T-helper 9 cell (primary cell): ENCODE results near the gene KRTAP16-1.

Experiments
- DNase-seq: peaks from one replicate; pipeline ENCODE4 v3.0.0-alpha.2; 2020

The KRTAP16-1 gene

DNA sequence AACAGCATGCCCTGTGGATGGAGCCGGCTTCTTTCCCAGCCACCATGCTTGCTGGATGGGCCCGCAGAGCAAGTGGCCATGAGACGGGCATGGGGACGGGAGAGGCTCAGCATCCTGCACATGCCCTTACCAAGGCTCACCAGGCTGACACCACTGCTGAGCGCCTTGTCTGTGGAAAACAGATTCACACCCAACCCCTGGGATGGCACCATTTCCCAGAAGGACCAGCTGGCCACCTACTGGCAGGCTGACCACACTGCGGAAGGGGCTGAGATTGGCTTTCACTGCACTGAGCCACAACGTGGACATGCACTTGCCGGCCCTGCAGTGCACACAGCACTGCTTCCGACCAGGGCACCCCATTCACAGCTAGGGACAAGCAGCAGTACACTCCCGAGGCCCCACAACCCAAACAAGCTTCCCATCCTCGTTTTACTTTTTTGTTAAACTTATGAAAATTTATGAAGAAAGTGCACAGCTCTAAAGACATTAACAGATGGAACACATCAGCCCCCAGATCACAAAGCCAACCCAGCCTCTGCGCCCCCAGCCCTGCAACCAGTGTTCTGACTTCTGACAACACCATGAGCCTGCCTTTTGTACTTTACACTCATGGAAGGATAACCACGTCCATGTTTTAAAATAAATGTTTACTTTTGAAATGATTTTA lies 20.3 kb upstream of the KRTAP16-1 start:
- DNase-seq: no peak

DNA sequence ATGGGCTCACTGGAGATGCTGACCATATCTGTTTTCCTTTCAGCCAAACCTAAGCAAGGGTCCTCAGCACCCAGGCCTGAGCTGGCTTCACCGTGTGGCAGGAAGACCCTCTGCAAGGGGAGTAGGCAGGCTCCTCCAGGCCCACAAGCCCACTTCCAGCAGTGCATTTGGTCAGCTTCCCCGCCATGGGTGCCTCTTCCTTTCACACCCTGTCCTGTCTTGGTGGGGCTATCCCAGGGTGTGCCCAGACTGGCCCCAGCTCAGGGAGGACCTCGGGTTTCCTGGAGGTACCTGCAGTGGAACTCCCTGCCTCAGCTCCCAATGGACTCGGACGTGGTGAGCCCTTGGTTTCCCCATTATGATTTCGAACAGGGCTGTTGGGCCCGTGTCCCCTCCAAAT lies 19.1 kb upstream of the KRTAP16-1 start:
- no peak for DNase-seq

DNA sequence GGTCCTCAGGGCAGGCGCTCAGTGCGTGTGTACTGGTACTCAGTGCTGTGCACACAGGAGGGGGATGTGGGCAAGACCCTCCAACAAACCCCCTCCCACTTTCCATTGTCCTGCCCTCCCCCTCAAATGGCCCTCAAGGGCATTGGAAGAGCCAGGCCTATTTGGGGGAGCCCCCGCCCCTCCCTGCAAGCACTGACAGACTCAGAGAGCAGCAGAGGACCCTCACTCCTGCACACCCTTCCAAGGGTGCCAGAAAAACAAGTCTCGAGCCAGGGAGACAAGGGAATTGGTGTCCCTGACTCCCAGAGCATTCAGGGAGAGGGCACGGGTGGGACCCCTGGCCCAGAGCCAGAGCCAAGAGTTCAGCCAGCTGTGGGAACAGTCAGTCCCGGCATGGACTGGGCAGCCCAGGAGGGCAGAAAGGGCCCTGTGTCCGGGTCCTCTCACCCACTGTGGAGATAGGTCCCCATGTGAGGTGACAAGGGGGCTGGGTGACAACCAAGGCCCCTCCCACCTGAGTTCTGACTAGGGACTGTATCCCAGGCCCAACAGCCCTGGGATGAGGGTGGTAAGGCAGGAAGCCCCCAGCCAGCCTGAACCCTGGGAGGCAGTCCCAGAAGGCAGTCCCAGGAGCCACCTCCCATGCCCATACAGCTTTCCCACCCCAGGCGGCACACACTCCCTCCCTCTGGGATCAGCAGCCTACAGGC lies 18.5 kb upstream of the KRTAP16-1 start:
- no peak for DNase-seq

DNA sequence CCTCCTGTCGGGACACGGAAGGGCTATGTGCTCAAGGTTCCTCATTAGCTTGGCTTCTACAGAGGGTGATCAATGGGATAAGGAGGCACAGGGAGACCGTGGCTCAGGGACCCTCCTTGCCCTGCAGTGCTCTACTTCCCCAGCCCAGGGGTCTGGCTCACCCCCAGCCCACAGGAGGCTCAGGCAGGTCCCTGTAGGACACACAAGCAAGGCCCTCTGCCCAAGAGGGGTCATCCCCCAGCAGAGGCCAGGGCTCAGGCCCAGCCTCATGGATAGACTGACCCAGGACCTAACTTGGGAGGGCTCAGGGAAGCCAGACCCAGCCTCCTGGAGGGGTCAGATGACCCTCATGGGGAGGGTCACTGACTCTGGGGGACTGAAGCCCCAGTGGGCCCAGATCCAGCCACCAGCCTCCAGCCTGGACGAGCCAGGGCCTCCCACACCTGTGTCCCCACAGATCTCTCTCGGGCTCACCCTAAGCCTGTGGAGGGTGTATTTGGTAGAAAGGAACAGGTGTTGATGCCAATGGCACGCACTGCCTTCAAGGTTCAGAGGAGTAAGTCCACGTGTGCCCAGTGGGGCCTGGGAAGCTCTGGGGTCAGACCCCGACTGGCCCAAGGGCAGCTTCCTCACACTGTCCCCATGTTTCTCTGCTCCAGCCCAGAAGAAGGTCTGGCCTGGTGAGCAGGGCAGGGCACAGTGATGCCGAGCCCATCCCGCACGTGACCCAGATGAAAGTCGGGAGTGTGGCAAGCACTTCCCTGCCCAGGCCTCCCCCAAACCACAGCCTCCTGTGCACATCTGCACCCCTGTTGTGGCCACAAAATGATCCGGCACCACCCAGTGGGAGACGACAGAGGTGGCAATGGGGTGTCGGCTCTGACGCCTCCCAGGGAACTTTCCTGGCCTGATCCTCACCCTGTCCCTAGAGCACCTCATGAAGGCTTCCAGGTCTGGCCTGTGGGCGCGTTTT lies 17.4 kb upstream of the KRTAP16-1 start:
- DNase-seq: peak; percentile 42

DNA sequence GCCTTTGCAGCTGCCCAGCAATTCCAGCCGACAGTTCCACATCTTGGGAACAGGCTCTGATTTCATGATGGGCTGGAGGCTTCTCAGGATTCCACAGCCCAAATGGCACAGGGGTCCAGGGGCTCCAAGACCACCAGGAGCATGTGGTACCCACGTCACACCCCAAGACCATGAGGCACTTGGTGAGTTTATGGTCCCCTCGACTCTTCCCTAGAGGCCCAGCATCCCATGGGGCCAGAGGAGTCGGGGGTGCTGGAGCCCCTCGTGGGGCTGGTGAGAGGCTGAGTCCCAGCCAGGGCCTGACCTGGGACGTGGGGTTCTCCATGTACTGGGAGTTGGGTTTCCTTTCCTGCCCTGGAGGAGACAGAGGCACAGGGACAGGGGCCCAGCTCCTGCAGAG lies 16.5 kb upstream of the KRTAP16-1 start:
- DNase-seq: no peak

DNA sequence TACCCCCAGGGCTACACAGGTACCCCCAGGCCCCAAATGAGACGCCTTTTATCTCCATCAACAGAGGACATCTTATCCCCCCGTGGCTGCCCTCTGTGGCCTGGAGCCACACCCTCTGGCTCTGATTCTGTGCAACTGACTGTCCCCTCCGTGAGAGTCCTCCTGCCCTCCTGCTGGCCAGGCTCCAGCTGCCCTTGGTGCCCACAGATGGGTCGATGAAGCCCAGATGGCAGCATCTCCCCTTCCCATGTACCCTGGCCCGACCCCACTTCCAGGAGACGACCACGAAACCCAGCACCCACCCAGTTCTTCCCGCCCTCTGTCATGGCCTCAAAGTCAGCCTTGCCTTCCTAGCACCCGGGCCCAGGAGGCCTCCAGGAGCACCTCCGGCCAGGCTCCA lies 16.0 kb upstream of the KRTAP16-1 start:
- no peak for DNase-seq

DNA sequence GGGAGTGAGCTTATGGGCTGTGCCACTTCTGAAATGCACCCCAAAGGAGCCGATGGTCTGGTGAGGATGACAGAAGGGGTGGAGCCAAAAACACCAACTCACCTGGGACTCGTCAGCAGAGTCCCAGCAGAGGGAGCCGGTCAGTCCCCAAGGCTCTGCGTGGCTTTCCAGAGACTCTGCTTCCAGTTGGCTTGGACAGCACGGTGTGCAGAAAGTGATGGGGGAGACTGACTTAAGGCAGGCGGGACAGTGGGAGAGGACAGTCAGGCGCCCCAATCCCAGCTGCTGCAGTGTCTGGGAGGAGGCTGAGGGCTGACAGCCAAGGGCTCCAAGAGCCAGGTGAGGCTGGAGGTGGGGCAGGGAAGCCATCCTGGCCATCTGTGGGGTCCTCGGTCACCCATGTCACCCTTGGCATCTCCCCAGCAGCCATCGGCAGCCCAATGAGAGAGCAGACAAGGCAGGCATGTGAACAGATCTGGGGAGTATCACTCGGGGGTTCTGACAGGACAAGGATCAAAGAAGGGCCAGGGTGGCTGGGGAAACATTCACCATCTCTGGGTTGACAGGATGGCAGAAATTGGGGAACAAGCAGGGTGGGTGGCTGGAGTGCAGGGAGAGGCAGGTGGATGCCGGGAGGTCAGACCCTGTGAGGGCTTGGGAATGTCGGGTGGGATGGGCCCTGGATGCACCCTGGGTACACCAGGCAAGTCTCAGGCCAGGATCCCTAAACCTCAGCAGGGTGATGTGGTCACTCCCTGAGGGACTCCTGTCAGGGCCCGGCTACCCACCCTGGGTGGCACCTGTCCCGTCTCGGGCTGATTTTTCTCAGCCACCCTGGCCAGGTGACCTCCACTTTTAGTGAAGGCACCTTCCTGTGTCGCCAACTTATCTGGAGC lies 15.3 kb upstream of the KRTAP16-1 start:
- no peak for DNase-seq

DNA sequence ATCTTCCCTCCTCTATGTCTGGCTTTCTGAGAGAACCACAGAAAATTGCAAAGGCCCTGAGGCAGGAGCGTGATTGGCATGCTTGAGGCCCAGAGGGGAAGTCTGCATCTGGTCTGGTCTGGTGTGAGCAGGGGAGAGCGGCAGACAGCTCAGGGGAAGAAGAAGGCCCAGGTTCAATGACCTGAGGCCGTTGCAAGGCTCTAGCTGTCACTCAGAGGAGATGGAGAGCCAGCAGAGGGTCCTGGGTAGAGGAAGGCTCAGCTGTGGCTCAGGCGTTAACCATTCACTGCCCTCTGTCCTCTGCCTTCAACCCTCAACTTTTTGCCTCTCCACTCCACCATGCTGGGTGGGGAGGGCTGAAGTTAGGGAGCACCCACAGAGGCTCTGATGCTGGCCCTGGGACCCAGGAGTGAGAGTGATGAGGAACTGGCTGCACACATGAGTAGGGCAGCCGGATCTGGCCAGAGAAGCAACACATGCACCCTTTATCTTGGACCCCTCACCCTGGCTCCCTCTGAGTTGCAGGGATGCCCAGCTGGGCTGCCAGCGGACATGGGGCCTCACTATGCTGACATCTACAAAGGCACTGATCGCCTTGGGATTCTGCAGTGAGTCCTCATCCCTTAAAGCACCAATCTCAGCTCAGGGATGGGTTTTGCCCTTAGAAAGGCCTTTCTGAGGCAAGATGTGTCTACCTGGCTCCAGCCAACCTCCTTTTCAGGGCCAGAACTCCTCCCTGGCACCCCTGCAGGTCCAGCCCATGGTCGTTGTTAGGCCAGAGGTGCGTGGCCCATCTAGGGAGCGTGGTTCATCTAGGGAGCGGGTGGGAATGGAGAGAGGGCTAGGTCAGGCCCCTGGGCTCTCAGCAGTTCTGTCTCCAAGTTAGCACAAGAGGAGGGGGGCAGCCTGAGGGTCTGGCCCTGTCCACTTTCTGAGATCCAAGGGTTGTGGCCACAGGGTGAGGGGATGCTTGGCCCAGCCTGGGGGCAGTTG lies 14.1 kb upstream of the KRTAP16-1 start:
- no peak for DNase-seq

DNA sequence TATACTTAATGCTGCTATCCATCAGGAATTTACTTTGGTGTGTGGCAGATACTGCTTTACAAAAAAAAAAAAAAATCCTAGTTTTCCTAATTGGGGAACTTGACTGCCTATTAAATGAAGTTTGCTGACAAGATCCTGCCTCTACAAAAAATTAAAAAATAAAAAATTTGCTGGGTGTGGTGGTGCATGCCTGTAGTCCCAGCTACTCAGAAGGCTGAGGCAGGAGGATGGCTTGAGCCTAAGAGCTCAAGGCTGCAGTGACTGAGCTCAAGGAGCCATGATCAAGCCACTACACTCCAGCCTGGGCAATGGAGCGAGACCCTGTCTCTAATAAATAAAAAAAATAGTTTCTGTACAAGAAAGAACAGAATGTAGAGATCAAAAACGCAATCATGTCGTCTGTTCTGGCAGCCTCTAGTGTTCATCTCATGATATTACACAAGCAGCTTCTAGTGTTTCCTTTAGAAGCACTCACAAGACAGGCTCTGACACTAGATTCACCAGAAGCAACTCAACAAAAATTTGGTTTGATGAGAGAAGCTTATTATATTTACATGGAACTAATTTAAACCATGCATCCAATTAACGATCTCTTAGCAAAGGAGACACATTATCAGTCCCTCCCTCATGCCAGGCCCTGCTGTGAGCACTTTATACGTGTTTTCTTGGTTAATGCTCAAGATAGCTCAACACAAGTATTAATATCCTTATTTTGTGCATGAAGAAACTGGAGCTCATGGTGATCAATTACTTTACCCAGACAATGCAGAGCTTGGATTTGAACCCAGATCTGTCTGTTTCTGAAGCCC lies 13.2 kb upstream of the KRTAP16-1 start:
- DNase-seq: no peak

DNA sequence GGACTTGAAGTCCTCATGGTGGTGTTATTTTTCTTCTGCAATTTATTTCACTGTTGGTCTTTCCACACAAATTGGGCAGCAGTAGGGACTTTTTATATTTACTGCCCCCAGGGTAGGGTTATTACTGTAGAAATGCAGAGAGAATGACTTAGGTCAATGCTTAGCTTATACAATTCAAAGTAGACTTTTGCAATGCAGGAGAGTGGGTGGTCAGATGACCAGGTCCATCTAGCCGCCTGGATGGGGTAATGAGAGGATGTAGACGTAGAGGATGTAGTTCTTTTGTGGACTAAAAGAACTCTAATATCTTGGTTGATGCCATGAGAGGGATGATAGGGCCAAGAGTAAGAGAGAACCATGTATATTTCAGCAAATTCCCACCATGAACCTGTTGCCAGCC lies 9.1 kb upstream of the KRTAP16-1 start:
- no peak for DNase-seq

DNA sequence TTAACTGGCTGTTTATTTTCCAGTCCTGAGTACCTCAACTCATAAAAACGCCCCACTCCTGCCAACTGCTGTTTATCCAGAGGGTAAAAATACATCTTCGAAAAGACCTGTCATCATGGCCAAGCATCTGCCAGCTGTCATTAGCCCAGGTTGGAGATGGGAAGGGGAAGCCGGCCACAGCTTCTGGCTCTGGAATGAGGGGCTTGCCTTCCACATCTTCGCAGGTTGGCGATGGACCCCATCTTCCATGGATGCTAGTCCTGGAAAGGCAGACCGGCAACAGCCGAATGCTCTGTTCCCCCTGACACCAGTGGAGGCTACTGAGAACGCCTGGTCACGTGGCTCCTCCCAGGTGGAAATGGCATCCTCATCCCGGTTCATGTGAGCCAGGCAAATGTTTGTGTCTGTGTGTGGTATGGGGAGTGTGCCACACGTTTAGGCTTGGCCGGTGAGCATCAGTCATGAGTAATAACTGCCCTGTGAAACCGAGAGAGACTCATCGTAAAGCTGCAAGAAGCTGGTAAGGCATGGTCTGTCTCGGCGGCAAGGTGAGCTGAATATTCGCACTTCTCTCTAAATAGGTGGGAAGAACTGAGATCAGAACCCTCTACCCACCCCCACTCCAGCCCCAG lies 6.8 kb upstream of the KRTAP16-1 start:
- no peak for DNase-seq

DNA sequence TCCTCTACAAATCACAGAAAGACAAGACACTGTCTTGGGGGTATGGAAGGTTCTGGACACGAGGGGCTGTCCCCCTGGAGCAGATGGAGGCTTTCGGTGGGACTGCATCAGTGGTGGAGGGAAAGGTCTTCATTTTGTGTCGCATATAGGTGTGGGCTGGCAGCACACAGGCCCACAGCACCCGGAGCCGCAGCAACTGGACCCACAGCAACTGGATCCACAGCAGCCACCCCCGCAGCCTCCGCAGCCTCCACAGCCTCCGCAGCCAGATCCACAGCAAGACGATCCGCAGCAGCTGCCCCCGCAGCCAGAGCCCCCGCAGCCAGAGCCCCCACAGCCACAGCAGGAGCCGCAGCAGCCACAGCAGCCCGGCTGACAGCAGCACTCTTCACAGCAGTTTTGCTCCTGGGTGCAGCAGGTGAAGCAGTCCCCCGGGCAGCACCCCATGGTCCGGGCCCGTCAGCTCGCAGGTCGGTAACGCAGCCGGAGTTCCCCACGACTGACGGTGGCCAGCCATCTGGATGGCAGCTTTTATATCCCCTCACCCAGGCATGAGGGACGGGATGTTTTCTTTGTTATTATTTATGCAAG lies 6.2 kb upstream of the KRTAP16-1 start, which contains the start of gene KRTAP17-1:
TSS of gene KRTAP17-1 (minus strand) at position 507 of the 591 bp plus-strand sequence. CDS start at position 447, 60 bp downstream.
- no peak for DNase-seq

DNA sequence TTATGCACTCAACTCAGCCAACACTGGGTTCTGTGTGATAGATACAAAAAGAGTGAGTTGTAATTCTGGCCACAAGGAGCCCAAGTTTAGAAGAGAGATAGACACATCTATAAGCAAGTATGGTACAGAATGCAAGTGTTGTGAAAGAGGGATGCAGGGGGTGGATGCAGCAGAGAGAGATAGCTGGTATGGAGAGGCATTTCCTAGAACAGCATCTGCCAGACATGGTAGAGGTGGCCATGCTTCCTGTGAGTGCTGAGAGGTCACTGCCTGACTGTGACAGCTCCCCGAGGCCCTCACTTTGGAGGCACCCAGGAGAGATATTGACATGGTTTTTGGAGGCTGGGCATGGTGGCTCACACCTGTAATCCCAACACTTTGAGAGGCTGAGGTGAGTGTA lies 2.0 kb upstream of the KRTAP16-1 start:
- no peak for DNase-seq

DNA sequence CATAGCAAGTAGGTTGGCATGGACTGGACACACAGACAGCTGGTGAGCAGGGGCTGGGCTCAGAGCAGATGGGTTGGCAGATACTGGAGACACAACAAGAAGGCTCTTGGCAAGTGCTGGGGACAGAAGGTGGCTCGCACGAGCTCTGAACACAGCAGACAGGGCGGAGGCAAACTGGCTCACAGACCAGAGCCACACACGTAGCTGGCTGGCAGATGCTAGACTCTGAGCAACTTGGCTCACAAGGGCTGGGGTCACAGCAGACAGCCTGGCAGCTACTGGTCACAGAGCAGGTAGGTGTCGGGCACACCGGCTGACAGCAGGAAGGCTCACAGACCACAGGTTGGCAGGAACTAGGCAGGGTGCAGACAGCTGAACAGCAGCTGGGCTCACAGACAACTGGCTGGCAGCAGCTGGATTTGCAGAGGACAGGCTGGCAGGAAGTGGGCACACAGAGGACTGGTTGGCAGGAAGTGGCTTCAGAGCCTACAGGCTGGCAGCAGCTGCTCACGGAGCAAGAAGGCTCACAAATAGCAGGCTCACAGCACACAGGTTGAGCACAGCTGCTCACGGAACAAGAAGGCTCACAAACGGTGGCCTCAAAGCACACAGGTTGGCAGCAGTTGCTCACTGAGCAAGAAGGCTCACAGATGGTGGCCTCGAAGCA lies 725 bp downstream of the KRTAP16-1 start:
- peak; percentile 69 for DNase-seq

DNA sequence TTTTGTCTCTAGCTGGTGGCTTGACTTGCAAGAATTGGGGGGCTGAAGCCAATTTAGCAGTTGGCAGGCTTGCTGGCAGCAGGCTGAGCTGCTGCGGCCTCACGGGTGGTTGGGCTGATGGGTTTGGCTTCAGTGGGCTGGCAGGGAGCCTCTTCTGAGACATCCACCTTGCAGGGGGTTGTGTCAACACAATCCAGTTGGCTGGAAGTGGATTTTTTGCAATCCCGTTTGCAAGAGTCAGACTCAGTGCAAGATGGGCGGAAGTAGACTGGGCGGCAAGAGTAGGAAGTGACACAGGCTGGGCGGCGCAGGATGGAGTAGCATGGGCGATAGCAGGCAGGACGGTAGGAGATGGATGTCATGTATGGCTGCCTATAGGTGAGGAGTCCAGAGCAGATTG lies 1.5 kb downstream of the KRTAP16-1 start:
- DNase-seq: no peak

DNA sequence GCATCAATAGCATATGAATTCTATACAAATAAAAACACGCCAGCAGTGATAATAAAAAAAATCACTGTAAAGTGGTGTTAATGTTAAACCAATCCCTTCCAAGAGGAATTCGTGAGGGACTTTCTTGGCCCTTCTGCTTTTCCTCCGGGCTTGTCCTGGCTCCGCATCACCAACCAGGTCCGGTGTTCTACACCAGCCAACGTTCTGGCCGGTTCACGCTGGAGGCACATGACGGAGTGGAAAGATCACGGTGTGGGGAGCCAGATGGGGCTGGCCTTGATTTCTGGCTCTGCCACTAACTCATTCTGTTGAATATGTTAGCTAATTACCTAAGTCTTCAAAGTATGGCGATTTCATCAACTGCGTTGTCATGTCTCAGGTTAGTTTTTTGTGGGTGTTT lies 5.0 kb downstream of the KRTAP16-1 start:
- no peak for DNase-seq

DNA sequence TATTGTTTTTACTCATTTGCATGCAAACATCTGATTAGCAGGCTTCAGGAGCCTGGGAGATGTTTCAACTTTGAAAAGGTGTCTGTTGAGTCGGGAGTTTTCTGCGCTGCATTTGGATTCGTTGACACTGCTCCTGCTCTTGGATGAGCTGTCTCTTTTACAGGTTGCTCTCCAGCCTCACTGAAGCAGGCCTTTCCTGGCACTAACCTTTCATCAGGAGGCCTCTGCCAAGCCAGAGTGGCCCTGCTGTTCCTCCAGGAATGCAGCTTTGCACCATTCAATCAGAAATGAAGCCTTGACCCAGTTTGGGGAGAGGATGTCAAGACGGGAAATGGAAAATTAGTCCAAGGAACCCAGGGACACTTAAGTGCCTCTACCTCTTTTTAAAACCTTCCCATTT lies 6.1 kb downstream of the KRTAP16-1 start:
- no peak for DNase-seq
